Putamen (tissue), 1 donor: Measurements from ENCODE around the gene C9orf40.
A peak's percentile ranks its signal among the peaks of the same experiment; 100 is the strongest.

Source experiments
- DNase-seq: peaks from one replicate; pipeline ENCODE4 v3.0.0-alpha.2; 2016; ENCODE audit warnings: low spot score

The C9orf40 gene

GRCh38 chr9:74952201-74953151, at the start of gene C9orf40:
Gene C9orf40, minus strand, starts transcription at chr9:74952912. Its CDS starts 301 bp downstream, at chr9:74952611.
- peak; percentile 85 for DNase-seq

- peak; percentile 81 for DNase-seq
Measured at GRCh38 chr9:75001719-75002421, 49.2 kb upstream of the C9orf40 start.

- DNase-seq, result no peak
Measured at GRCh38 chr9:75000835-75001234, 48.1 kb upstream of the C9orf40 start.

GRCh38 chr9:74985041-74985440, 32.3 kb upstream of the C9orf40 start:
- DNase-seq, result no peak

- DNase-seq, result no peak
Measured at GRCh38 chr9:74983709-74984108, 31.0 kb upstream of the C9orf40 start.

- DNase-seq, result no peak
Measured at GRCh38 chr9:74979844-74980243, 27.1 kb upstream of the C9orf40 start.

- DNase-seq, result no peak
Measured at GRCh38 chr9:74977287-74977686, 24.6 kb upstream of the C9orf40 start.

- no peak for DNase-seq
Measured at GRCh38 chr9:74975538-74975937, 22.8 kb upstream of the C9orf40 start.

GRCh38 chr9:74974558-74974957, 21.8 kb upstream of the C9orf40 start:
- DNase-seq, result no peak

GRCh38 chr9:74973714-74974113, 21.0 kb upstream of the C9orf40 start:
- no peak for DNase-seq

- no peak for DNase-seq
Measured at GRCh38 chr9:74963056-74963455, 10.3 kb upstream of the C9orf40 start.

- DNase-seq, result no peak
Measured at GRCh38 chr9:74961496-74961895, 8.8 kb upstream of the C9orf40 start.

GRCh38 chr9:74960561-74960960, 7.8 kb upstream of the C9orf40 start:
- DNase-seq, result no peak

GRCh38 chr9:74958587-74958986, 5.9 kb upstream of the C9orf40 start:
- no peak for DNase-seq

GRCh38 chr9:74953235-74953751, 581 bp upstream of the C9orf40 start:
- no peak for DNase-seq

GRCh38 chr9:74951725-74952151, 974 bp downstream of the C9orf40 start:
- DNase-seq, result peak; percentile 23

- DNase-seq, result peak; percentile 3
Measured at GRCh38 chr9:74951107-74951720, 1.5 kb downstream of the C9orf40 start.

GRCh38 chr9:74949859-74950855, 2.6 kb downstream of the C9orf40 start:
- DNase-seq, result no peak

GRCh38 chr9:74948937-74949336, 3.8 kb downstream of the C9orf40 start:
- no peak for DNase-seq

GRCh38 chr9:74946686-74947085, 6.0 kb downstream of the C9orf40 start:
- no peak for DNase-seq

GRCh38 chr9:74942801-74943200, 9.9 kb downstream of the C9orf40 start:
- DNase-seq, result no peak
